ENCODE results near the gene CSNK2A1. TPM values are rescaled to one million over a fixed set of nuclear protein-coding genes. Genes with fewer than 3 reads are reported as not detected.
A peak's percentile ranks its signal among the peaks of the same experiment; 100 is the strongest.

The CSNK2A1 gene
- total and polyA plus RNA-seq, 2 donors (not counting 3 experiments of a cell fraction or from before 2014, with no cell fraction given): 68.4 to 142 TPM

DNA sequence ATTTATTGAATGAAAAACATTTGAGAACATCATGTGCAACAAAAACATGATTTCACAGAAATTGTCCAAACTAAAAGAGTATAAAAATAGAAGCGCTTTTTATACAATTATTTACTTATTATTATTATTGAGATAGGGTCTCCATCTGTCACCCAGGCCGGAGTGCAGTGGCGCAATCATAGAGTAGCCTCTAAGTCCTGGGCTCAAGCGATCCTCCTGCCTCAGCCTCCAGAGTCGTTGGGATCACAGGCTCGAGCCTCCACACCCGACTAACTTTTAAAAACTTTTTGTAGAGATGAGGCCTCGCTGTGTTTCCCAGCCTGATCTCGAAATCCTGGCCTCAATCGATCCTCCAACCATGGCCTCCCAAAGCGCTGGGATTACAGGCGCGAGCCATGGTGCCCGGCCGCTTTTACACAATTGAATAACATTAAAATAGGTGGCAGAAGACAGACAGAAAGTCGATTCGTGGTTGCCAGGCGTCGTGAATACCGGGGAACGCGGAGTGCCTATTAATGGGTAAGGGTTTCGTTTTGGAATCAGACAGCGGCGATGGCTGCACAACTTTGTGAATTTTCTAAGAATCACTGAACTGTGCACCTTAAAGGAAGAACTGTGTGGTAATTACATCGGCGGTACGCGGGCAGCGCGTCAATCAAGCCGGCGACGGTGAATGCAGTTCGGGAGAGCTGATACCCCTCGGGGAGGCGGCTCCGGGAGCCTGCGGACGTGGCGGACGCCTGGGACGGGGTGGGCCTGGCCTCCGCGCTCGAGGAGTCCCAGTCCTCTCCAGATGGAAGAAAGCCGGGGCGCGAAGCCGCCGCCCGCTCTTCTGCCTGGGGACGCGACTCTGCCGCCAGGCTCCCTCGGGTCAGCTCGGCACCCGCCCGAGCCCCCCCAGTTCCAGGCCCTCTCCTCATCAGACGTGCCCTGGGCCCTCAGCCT is 82.1 kb downstream of the CSNK2A1 start:
- CTCF ChIA-PET: interaction anchor here (1.0 to 2.0 kb wide), 3 partner anchors 11 to 30 kb away, joined by 3 to 7 read pairs (median 5); no protein-coding TSS in a partner anchor
- intact Hi-C loops (cut with micrococcal nuclease) (loop anchor here (1.0 to 2.0 kb wide), 4 partner anchors 18 to 114 kb away; partner anchors contain the start of genes NRSN2 and RBCK1), dilution Hi-C loops (cut with MboI; ENCODE audit: extremely low pct_ligation_motif_present, low sequenced_read_pairs) (no loop called here)
- no peaks in the 10 kb centered on the region for H3K9me3 ChIP-seq (replicated peaks; ENCODE audit: control insufficient read depth, insufficient read depth, low read length)
- peaks cover 47% of the 10 kb centered on the region for H3K79me2 ChIP-seq (ENCODE audit: control insufficient read depth, insufficient read depth, low read length)
- H3K9me1 ChIP-seq (replicated peaks; ENCODE audit: control insufficient read depth, extremely low read depth, insufficient read depth, low read length): no peaks in the 10 kb centered on the region
- TF ChIP-seq MYC (IDR thresholded peaks at IDR 0.05; ENCODE audit: low read depth, low read length) (no peak), EZH2 (IDR thresholded peaks at IDR 0.05; ENCODE audit: borderline replicate concordance, low read depth, low read length, severe bottlenecking) (no peak), POLR2AphosphoS5 (IDR thresholded peaks at IDR 0.05; ENCODE audit: insufficient read depth, low read depth, low read length) (no peak), FOS (IDR thresholded peaks at IDR 0.05; ENCODE audit: borderline replicate concordance, insufficient read depth, low read length) (no peak), POLR2A (IDR thresholded peaks at IDR 0.05; ENCODE audit: low read depth, low read length) (no peak), GATA2 (IDR thresholded peaks at IDR 0.05; ENCODE audit: insufficient read depth, insufficient read length, low read depth, low read length) (no peak), JUN (IDR thresholded peaks at IDR 0.05; ENCODE audit: borderline replicate concordance, insufficient read depth, insufficient read length, low read depth) (no peak)
- TF ChIP-seq, protein P1, sequence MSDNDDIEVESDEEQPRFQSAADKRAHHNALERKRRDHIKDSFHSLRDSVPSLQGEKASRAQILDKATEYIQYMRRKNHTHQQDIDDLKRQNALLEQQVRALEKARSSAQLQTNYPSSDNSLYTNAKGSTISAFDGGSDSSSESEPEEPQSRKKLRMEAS (IDR thresholded peaks at IDR 0.05; ENCODE audit: insufficient read depth, insufficient read length): no peak
- TF ChIP-seq, protein P2, sequence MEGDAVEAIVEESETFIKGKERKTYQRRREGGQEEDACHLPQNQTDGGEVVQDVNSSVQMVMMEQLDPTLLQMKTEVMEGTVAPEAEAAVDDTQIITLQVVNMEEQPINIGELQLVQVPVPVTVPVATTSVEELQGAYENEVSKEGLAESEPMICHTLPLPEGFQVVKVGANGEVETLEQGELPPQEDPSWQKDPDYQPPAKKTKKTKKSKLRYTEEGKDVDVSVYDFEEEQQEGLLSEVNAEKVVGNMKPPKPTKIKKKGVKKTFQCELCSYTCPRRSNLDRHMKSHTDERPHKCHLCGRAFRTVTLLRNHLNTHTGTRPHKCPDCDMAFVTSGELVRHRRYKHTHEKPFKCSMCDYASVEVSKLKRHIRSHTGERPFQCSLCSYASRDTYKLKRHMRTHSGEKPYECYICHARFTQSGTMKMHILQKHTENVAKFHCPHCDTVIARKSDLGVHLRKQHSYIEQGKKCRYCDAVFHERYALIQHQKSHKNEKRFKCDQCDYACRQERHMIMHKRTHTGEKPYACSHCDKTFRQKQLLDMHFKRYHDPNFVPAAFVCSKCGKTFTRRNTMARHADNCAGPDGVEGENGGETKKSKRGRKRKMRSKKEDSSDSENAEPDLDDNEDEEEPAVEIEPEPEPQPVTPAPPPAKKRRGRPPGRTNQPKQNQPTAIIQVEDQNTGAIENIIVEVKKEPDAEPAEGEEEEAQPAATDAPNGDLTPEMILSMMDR (IDR thresholded peaks at IDR 0.05; ENCODE audit: extremely low read depth in 1 of 2, insufficient read depth in 1 of 2, low read depth in 1 of 2, low read length in 2 of 2): no peak
- H2AFZ ChIP-seq (ENCODE audit: low read depth, low read length): peak overlapping the region; percentile 7
- POLR2A ChIA-PET: no interaction called here
- DNase-seq (ENCODE audit: low read depth, low spot score) (peak; percentile 62), FAIRE-seq (no peak)
- no peaks in the 10 kb centered on the region for H3K27me3 ChIP-seq (ENCODE audit: control insufficient read depth in 2 of 2, insufficient read depth in 2 of 2, low read length in 2 of 2)
- H3K4me3 ChIP-seq (replicated peaks in 1 of 3; ENCODE audit: insufficient read depth in 1 of 3, low read depth in 1 of 3, low read length in 3 of 3): peak overlapping the region; percentile 55 to 70 (median 66)
- peaks cover 3% of the 10 kb centered on the region for H4K20me1 ChIP-seq (replicated peaks; ENCODE audit: control insufficient read depth, extremely low read depth, insufficient read depth, low read length)
- no peaks in the 10 kb centered on the region for H3K36me3 ChIP-seq (ENCODE audit: control insufficient read depth in 2 of 2, extremely low read depth in 1 of 2, insufficient read depth in 2 of 2, low read length in 2 of 2)
- H3K9ac ChIP-seq (replicated peaks; ENCODE audit: extremely low read depth, insufficient read depth, low read length): peak overlapping the region; percentile 61
- H3K4me2 ChIP-seq (ENCODE audit: insufficient read depth, low read length): peak overlapping the region; percentile 31
- H3K27ac ChIP-seq (ENCODE audit: insufficient read depth, low read depth, low read length): peak overlapping the region; percentile 48
- BruUV-seq (replicated peaks): TSS peak; percentile 45
- peaks cover 28% of the 10 kb centered on the region for H3K4me1 ChIP-seq (ENCODE audit: control insufficient read depth, extremely low read depth, insufficient read depth, low read length)

All from endothelial cell of umbilical vein (primary cell).